ENCODE data around the gene IL18BP.

DNA sequence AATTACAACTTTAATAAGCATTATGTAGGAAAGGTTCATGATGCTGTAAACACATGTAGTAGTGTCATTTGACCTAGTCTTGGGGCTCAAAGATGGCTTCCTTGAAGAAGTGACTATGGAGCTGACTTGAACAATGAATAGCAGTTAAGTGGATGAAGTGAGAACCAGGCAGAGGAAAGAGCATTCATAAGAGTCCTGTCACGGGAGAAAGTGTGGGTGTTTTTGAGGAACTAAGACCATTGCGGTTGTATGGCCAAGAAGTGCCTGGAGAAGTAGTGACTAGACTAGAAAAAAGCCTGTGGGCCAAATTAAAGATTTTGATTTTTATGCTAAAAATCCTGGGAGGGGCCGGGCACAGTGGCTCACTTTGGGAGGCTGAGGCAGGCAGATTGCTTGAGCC lies 7.2 kb upstream of the IL18BP start:
- TF ChIP-seq, protein P1, sequence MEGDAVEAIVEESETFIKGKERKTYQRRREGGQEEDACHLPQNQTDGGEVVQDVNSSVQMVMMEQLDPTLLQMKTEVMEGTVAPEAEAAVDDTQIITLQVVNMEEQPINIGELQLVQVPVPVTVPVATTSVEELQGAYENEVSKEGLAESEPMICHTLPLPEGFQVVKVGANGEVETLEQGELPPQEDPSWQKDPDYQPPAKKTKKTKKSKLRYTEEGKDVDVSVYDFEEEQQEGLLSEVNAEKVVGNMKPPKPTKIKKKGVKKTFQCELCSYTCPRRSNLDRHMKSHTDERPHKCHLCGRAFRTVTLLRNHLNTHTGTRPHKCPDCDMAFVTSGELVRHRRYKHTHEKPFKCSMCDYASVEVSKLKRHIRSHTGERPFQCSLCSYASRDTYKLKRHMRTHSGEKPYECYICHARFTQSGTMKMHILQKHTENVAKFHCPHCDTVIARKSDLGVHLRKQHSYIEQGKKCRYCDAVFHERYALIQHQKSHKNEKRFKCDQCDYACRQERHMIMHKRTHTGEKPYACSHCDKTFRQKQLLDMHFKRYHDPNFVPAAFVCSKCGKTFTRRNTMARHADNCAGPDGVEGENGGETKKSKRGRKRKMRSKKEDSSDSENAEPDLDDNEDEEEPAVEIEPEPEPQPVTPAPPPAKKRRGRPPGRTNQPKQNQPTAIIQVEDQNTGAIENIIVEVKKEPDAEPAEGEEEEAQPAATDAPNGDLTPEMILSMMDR (conservative IDR thresholded peaks at IDR 0.05; ENCODE audit: low read depth, low read length): no peak
- TF ChIP-seq EZH2 (IDR thresholded peaks at IDR 0.05; ENCODE audit: borderline replicate concordance, low read depth, low read length, poor library complexity, severe bottlenecking): no peak

All from A673 (cell line).